Endodermal cell (in vitro differentiated cells): ENCODE results near the gene ZNF446. TPM values are rescaled to one million over a fixed set of nuclear protein-coding genes. Genes with fewer than 3 reads are reported as not detected.

ENCODE experiments used
- DNase-seq: peaks from one replicate; pipeline ENCODE4 v3.0.0-alpha.2; 2017
- H3K27ac ChIP-seq: 2 replicates; pipeline ENCODE4 v1.5.1; 2013; ENCODE audit warnings: mild to moderate bottlenecking, low read depth, low read length, moderate library complexity
- H3K27me3 ChIP-seq: 2 replicates; pipeline ENCODE4 v1.6.1; 2013; ENCODE audit warnings: mild to moderate bottlenecking, low read length, moderate library complexity; ENCODE audit not compliant: insufficient read depth, control insufficient read depth, poor library complexity, severe bottlenecking
- H3K36me3 ChIP-seq: 2 replicates; pipeline ENCODE4 v1.7.0; 2013; ENCODE audit warnings: mild to moderate bottlenecking, low read length, moderate library complexity; ENCODE audit not compliant: control insufficient read depth, insufficient read depth
- H3K4me1 ChIP-seq: one replicate; pipeline ENCODE4 v1.7.0; 2013; ENCODE audit warnings: low read length; ENCODE audit not compliant: control insufficient read depth, insufficient read depth
- H3K4me3 ChIP-seq: 2 replicates; pipeline ENCODE4 v1.5.1; 2013; ENCODE audit warnings: mild to moderate bottlenecking, low read length, moderate library complexity
- H3K9ac ChIP-seq: 2 replicates; pipeline ENCODE4 v1.6.1; 2013; ENCODE audit warnings: mild to moderate bottlenecking, low read length, moderate library complexity; ENCODE audit not compliant: poor library complexity, severe bottlenecking; ENCODE audit errors: extremely low read depth
- H3K9me3 ChIP-seq: 2 replicates; pipeline ENCODE4 v1.6.1; 2013; ENCODE audit warnings: mild to moderate bottlenecking, low read length, moderate library complexity; ENCODE audit not compliant: control insufficient read depth
- H3K27ac Mint-ChIP-seq: 2 replicates; pipeline ENCODE4 v1.8.0; 2020; ENCODE audit warnings: mixed read lengths
- H3K27me3 Mint-ChIP-seq: 2 replicates; pipeline ENCODE4 v1.8.0; 2021; ENCODE audit warnings: mild to moderate bottlenecking, mixed read lengths; ENCODE audit not compliant: insufficient read depth
- H3K36me3 Mint-ChIP-seq: 2 replicates; pipeline ENCODE4 v1.8.0; 2020; ENCODE audit warnings: low read depth, mixed read lengths
- H3K4me1 Mint-ChIP-seq: 2 replicates; pipeline ENCODE4 v1.8.0; 2020; ENCODE audit warnings: mixed read lengths
- H3K4me3 Mint-ChIP-seq: 2 replicates; pipeline ENCODE4 v1.8.0; 2020; ENCODE audit warnings: mild to moderate bottlenecking, moderate library complexity, mixed read lengths
- H3K9me3 Mint-ChIP-seq: 2 replicates; pipeline ENCODE4 v1.8.0; 2020; ENCODE audit warnings: mild to moderate bottlenecking, mixed read lengths
- WGBS, 2 experiments: methylation state at CpG; one replicate each; pipeline versions ENCODE4 v1.1.5 to v1.1.7; 2013; ENCODE audit warnings: missing lambda C conversion rate in 2 of 2, mixed read lengths in 1 of 2; ENCODE audit not compliant: insufficient coverage in 1 of 2, insufficient read length in 1 of 2; 5-methylcytosine and 5-hydroxymethylcytosine counted together
- total RNA-seq, 2 donors: library from RNA; stranded (reverse); fragmentation: NEBNext Ultra II Directional in 1 of 2; extraction: Animal tissue kit (Norgen Biotek cat#: 25700) in 1 of 2; gene quantifications; 2 replicates in 1 of 2; 3 replicates in 1 of 2; pipeline ENCODE4 v1.2.1, GENCODE V29; 2021
- TF ChIP-seq, protein P1 (sequence below): fragments of 200-600 bp; sonication (generic); conservative IDR thresholded peaks from 2 replicates; pipeline ENCODE4 v1.5.0; 2021; ENCODE audit warnings: antibody characterized with exemption, mild to moderate bottlenecking

Gene ZNF446
- total RNA-seq, 2 donors from 2014 or later = 10.4 to 10.7 TPM

DNA sequence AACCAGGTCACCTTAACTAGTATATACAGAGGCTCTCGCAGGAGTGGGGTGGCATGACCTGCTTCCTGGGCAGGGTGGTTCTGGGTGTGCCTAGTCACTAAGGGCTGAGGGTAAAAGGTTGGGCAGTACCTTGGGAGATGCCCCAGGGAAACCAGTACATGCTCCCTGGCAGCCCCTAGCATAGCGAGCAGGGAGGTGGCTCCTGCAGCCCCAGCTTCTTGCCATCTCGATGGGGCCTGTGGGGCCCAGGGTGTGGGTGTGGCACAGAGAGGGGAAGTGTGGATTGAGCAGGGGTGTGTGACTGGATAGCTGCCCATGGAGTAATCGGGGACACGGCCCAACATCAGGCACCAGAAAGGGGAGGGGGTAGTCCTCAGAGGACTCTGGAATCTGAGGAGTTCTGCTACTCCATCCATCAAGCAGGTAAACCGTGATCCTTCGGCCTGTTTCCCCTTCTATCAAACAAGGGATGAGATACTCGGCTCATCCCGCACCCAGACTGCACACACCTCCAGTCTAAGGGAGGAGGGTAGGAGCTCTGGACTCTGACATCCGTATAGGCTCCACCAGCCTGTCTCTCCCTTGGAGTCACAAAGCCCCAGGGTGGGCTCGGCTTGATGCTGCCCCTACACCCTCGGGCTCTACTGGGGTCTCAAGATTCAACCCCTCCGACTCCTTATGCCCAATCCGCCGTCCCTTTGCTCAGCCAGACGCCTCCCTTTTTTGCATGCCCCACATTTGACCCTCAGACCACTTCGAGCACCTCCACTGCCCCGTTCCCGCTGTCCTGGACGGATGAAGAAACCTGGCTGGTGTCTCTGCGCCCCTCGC lies 42.3 kb downstream of the ZNF446 start:
- 36 to 42% methylated on average over 7 to 22 of the region's 22 CpGs for WGBS, 2 experiments

DNA sequence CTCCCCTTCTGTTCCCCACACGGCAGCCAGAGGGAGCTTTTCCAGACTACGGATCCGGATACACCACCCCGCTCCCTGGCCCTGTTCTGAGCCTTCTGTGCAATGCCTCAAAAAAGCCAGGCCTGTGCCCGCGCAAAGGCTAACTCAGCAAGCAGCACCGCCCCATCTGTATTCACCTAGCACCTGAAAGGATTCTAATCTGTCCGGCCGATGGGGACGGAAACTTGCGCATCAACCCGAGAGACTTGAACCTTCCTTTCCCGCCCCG lies 42.9 kb downstream of the ZNF446 start:
- peaks cover 23% of the 10 kb centered on the region for H3K4me1 Mint-ChIP-seq
- peak overlapping the region; percentile 91 for H3K4me3 ChIP-seq
- peaks cover 4% of the 10 kb centered on the region for H3K4me1 ChIP-seq
- peaks cover 15% of the 10 kb centered on the region for H3K36me3 Mint-ChIP-seq
- TF ChIP-seq, protein P1, sequence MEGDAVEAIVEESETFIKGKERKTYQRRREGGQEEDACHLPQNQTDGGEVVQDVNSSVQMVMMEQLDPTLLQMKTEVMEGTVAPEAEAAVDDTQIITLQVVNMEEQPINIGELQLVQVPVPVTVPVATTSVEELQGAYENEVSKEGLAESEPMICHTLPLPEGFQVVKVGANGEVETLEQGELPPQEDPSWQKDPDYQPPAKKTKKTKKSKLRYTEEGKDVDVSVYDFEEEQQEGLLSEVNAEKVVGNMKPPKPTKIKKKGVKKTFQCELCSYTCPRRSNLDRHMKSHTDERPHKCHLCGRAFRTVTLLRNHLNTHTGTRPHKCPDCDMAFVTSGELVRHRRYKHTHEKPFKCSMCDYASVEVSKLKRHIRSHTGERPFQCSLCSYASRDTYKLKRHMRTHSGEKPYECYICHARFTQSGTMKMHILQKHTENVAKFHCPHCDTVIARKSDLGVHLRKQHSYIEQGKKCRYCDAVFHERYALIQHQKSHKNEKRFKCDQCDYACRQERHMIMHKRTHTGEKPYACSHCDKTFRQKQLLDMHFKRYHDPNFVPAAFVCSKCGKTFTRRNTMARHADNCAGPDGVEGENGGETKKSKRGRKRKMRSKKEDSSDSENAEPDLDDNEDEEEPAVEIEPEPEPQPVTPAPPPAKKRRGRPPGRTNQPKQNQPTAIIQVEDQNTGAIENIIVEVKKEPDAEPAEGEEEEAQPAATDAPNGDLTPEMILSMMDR = peak; percentile 69
- peak overlapping the region; percentile 98 for H3K27ac ChIP-seq
- peaks cover 9% of the 10 kb centered on the region for H3K36me3 ChIP-seq
- H3K27me3 Mint-ChIP-seq = no peaks in the 10 kb centered on the region
- H3K9me3 ChIP-seq = no peaks in the 10 kb centered on the region
- peak; percentile 91 for DNase-seq
- H3K9me3 Mint-ChIP-seq = no peaks in the 10 kb centered on the region
- WGBS, 2 experiments = 0 to 2% methylated on average over 11 to 14 of the region's 14 CpGs
- peak overlapping the region; percentile 96 for H3K4me3 Mint-ChIP-seq
- no peaks in the 10 kb centered on the region for H3K27me3 ChIP-seq
- peak overlapping the region; percentile 95 for H3K9ac ChIP-seq
- peak overlapping the region; percentile 99 for H3K27ac Mint-ChIP-seq

More for the DNA sequence above, 42.3 kb downstream of the ZNF446 start:
- Mint-ChIP-seq H3K4me3 (peak overlapping the region; percentile 96), H3K4me1 (peaks cover 23% of the 10 kb centered on the region), H3K27me3 (no peaks in the 10 kb centered on the region), H3K27ac (peak overlapping the region; percentile 99), H3K36me3 (peaks cover 15% of the 10 kb centered on the region), H3K9me3 (no peaks in the 10 kb centered on the region)
- no peaks in the 10 kb centered on the region for H3K9me3 ChIP-seq
- peak overlapping the region; percentile 91 for H3K4me3 ChIP-seq
- H3K27me3 ChIP-seq = no peaks in the 10 kb centered on the region
- H3K36me3 ChIP-seq = peaks cover 9% of the 10 kb centered on the region
- H3K4me1 ChIP-seq = peaks cover 4% of the 10 kb centered on the region
- no peak for DNase-seq
- H3K27ac ChIP-seq = peak overlapping the region; percentile 98
- TF ChIP-seq, protein P1 = no peak
- H3K9ac ChIP-seq = peak overlapping the region; percentile 95

DNA sequence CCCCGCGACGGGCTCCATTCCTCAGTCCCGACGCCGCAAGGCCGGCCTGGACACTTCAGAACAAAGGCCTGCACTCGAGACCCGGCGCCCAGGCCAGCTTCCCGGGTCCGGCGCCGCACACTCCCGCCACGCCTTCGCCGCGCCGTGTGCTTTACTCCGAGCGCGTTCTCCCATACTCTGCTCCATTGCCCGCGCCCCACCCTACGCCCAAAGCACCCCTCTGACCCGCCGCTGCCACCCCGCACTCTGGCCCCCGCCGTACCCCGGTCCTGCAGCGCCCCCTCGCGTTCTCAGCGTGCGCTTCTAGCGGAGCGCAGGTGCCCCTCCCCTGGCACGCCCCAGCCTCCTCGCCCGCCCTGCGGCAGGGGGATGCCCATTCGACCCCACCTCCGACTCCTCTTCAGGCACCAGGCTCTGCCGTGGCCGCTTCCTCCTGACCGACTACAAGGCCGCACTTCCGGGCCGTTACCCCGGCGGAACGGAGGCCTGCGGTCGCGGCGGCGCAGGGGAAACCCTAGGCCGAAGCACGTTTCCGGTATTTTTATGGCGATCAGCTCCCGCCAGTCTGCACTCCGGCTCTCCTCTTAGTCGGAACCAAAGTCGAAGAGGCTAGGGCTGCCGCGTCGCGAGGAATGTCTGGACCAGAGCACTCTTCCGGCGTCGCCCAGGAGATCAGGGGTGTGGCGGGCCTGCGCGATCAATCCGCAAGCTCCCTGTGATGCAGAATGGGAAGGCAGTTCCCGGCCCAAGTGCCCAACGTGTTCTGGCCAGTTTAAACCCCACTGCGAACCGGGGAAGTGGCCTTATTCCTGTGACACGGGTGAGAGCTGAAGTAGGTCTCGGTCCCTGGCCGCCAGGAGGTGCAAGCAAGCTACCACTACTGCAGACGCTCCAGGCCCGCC lies 43.5 kb downstream of the ZNF446 start, which contains the start of gene ZBTB45:
ZBTB45 (minus strand) TSS at position 456 of the 902 bp plus-strand sequence. CDS start 2,137 bp downstream, outside the sequence.
- Mint-ChIP-seq H3K9me3 (no peaks in the 10 kb centered on the region), H3K27ac (peak within 1 kb of the TSS; percentile 99), H3K27me3 (no peaks in the 10 kb centered on the region), H3K4me3 (peak within 1 kb of the TSS; percentile 96), H3K4me1 (peaks cover 23% of the 10 kb centered on the region), H3K36me3 (peaks cover 15% of the 10 kb centered on the region)
- peak within 1 kb of the TSS; percentile 91 for H3K4me3 ChIP-seq
- TF ChIP-seq, protein P1 = peak; percentile 67
- H3K27ac ChIP-seq = peak within 1 kb of the TSS; percentile 98
- H3K36me3 ChIP-seq = peaks cover 9% of the 10 kb centered on the region
- no peaks in the 10 kb centered on the region for H3K27me3 ChIP-seq
- H3K9me3 ChIP-seq = no peaks in the 10 kb centered on the region
- H3K9ac ChIP-seq = peak within 1 kb of the TSS; percentile 95
- WGBS, 2 experiments = 0 to 1% methylated on average over 47 to 87 of the region's 87 CpGs
- H3K4me1 ChIP-seq = peaks cover 4% of the 10 kb centered on the region
- DNase-seq = peak; percentile 97
